GM12878 (cell line): ENCODE measurements around the gene PTPN2. TPM values are rescaled to one million over a fixed set of nuclear protein-coding genes. Genes with fewer than 3 reads are reported as not detected.

Experiments
- ATAC-seq: fragments of 200-7000 bp; cut with Tn5 transposase; 3 replicates; pipeline ENCODE4 v1.9.1; 2020; ENCODE audit warnings: mild to moderate bottlenecking, moderate library complexity
- BruUV-seq: library from RNA; stranded (reverse); fragments of 400-500 nt; replicated peaks from 2 replicates; lab custom pipeline; 2021; lab: Mats Ljungman, UMichigan
- CTCF ChIA-PET: fragments of 300-600 bp; sonication (Branson Sonifier 250); formaldehyde crosslinking; extraction: SDS; loops from one replicate; lab custom pipeline; 2021; ENCODE audit warnings: inconsistent platforms; lab: Yijun Ruan, JAX
- POLR2A ChIA-PET: fragments of 350-600 bp; formaldehyde crosslinking; extraction: SDS; loops from one replicate; lab custom pipeline; 2021; ENCODE audit warnings: inconsistent platforms; lab: Charles Lee
- RAD21 ChIA-PET: fragments of 300-600 bp; sonication (Branson Sonifier 250); formaldehyde crosslinking; loops from one replicate; lab custom pipeline; 2023; ENCODE audit warnings: antibody characterized with exemption; ENCODE audit not compliant: unreplicated experiment; lab: Charles Lee
- SMC1A ChIA-PET: fragments of 300-600 bp; sonication (Branson Sonifier 250); formaldehyde crosslinking; loops from one replicate; lab custom pipeline; 2023; ENCODE audit not compliant: unreplicated experiment, uncharacterized antibody; lab: Charles Lee
- DNase-seq: peaks from one replicate; pipeline ENCODE4 v3.0.0-alpha.2; 2011; ENCODE audit warnings: low read depth, low spot score
- FAIRE-seq: peaks from 3 replicates; lab custom pipeline; 2011; peaks lifted over from hg19 to GRCh38; lab: Jason Lieb, UNC
- H2AFZ ChIP-seq: 2 replicates; pipeline ENCODE4 v1.6.0; 2011; ENCODE audit warnings: low read depth, low read length, control low read depth; ENCODE audit not compliant: control insufficient read depth
- H3K27ac ChIP-seq: 2 replicates; pipeline ENCODE4 v1.5.1; 2011; ENCODE audit warnings: control low read depth; ENCODE audit not compliant: control insufficient read depth, insufficient read depth
- H3K27me3 ChIP-seq, 2 experiments: replicated peaks in 1 of 2; 2 replicates each; pipeline versions ENCODE4 v1.6.0 to v1.6.1; 2011; ENCODE audit warnings: low read length in 1 of 2; ENCODE audit not compliant: control insufficient read depth in 2 of 2, insufficient read depth in 2 of 2
- H3K36me3 ChIP-seq, 2 experiments: 2 replicates each; pipeline ENCODE4 v1.5.1; 2011; ENCODE audit warnings: low read length in 1 of 2; ENCODE audit not compliant: control insufficient read depth in 2 of 2, insufficient read depth in 2 of 2
- H3K4me1 ChIP-seq: 2 replicates; pipeline ENCODE4 v1.6.1; 2011; ENCODE audit warnings: mild to moderate bottlenecking, low read length, moderate library complexity, mixed read lengths; ENCODE audit not compliant: control insufficient read depth, insufficient read depth
- H3K4me2 ChIP-seq: 2 replicates; pipeline ENCODE4 v1.6.0; 2011; ENCODE audit warnings: control low read depth; ENCODE audit not compliant: control insufficient read depth, insufficient read depth
- H3K4me3 ChIP-seq: fragments of 200-600 bp; sonication (generic); 2 replicates; pipeline ENCODE4 v1.5.1; 2016
- H3K79me2 ChIP-seq: 2 replicates; pipeline ENCODE4 v1.6.0; 2011; ENCODE audit warnings: low read length; ENCODE audit not compliant: control insufficient read depth, insufficient read depth
- H3K9ac ChIP-seq: 2 replicates; pipeline ENCODE4 v1.8.0; 2011; ENCODE audit warnings: low read length, control low read depth, mixed read lengths; ENCODE audit not compliant: control insufficient read depth, insufficient read depth
- H3K9me3 ChIP-seq: replicated peaks from 3 replicates; pipeline ENCODE4 v1.5.1; 2011; ENCODE audit warnings: mild to moderate bottlenecking, low read length; ENCODE audit not compliant: control insufficient read depth, insufficient read depth
- H4K20me1 ChIP-seq: 2 replicates; pipeline ENCODE4 v1.6.0; 2011; ENCODE audit not compliant: control insufficient read depth, insufficient read depth
- BHLHE40 ChIP-seq, 2 experiments: fragments of 450-650 bp in 1 of 2; IDR thresholded peaks; 2 replicates each; pipeline ENCODE4 v1.6.1; 2011 to 2017; ENCODE audit warnings: low read depth in 2 of 2, borderline replicate concordance in 1 of 2, improper control_type of control experiment in 1 of 2, low read length in 1 of 2, mild to moderate bottlenecking in 1 of 2
- BMI1 ChIP-seq: fragments of 450-650 bp; IDR thresholded peaks from 2 replicates; pipeline ENCODE4 v1.6.1; 2016; ENCODE audit warnings: mild to moderate bottlenecking, moderate library complexity, borderline replicate concordance
- EGR1 ChIP-seq, 2 experiments: IDR thresholded peaks; 1 replicate in 1 of 2; 2 replicates in 1 of 2; pipeline ENCODE4 v1.6.1; 2011 to 2012; ENCODE audit warnings: low read depth in 2 of 2, low read length in 2 of 2, borderline replicate concordance in 1 of 2, mild to moderate bottlenecking in 1 of 2, moderate library complexity in 1 of 2
- HDAC6 ChIP-seq: fragments of 200-600 bp; sonication (generic); IDR thresholded peaks from one replicate; pipeline ENCODE4 v1.8.0; 2017; ENCODE audit warnings: antibody characterized with exemption; ENCODE audit not compliant: unreplicated experiment
- MXI1 ChIP-seq: fragments of 150-350 bp; IDR thresholded peaks from 2 replicates; pipeline ENCODE4 v1.6.1; 2011; ENCODE audit warnings: low read depth, mild to moderate bottlenecking, inconsistent platforms, low read length, improper control_type of control experiment
- NR2F1 ChIP-seq: fragments of 450-650 bp; conservative IDR thresholded peaks from 2 replicates; pipeline ENCODE4 v1.6.1; 2017; ENCODE audit warnings: mild to moderate bottlenecking
- PAX8 ChIP-seq: fragments of 450-650 bp; IDR thresholded peaks from 2 replicates; pipeline ENCODE4 v1.6.1; 2017; ENCODE audit warnings: mild to moderate bottlenecking, moderate library complexity
- SPI1 ChIP-seq: IDR thresholded peaks from 2 replicates; pipeline ENCODE4 v1.6.1; 2011; ENCODE audit warnings: low read depth, mild to moderate bottlenecking, low read length, moderate library complexity, borderline replicate concordance; ENCODE audit not compliant: insufficient read depth
- SREBF1 ChIP-seq: IDR thresholded peaks from 2 replicates; pipeline ENCODE4 v1.6.1; 2012; ENCODE audit warnings: mild to moderate bottlenecking, low read length
- STAT3 ChIP-seq: IDR thresholded peaks from 2 replicates; pipeline ENCODE4 v1.6.1; 2011; ENCODE audit warnings: low read depth, low read length, improper control_type of control experiment
- ZBTB33 ChIP-seq: fragments of 450-650 bp; IDR thresholded peaks from 2 replicates; pipeline ENCODE4 v1.6.1; 2017; ENCODE audit warnings: mild to moderate bottlenecking
- ZNF384 ChIP-seq: IDR thresholded peaks from 2 replicates; pipeline ENCODE4 v1.6.1; 2012; ENCODE audit warnings: low read depth, mild to moderate bottlenecking, low read length, improper control_type of control experiment, borderline replicate concordance
- WGBS: methylation state at CpG from one replicate; pipeline ENCODE4 v1.1.6; 2016; ENCODE audit warnings: low lambda C conversion rate; ENCODE audit not compliant: insufficient replicate concordance, insufficient coverage; ENCODE audit errors: missing lambda C conversion rate; 5-methylcytosine and 5-hydroxymethylcytosine counted together
- in situ Hi-C: fragments of 300-500 bp; cut with MboI; formaldehyde crosslinking; loops from 9 replicates; pipeline ENCODE4 v1.14.3; 2018; ENCODE audit warnings: mixed read lengths
- intact Hi-C: fragments of 100-400 bp; cut with micrococcal nuclease; formaldehyde crosslinking; loops from one replicate; pipeline ENCODE4 v1.14.2; 2022; ENCODE audit not compliant: unreplicated experiment
- polyA plus RNA-seq, 11 experiments: library from polyadenylated mRNA; depleted of rRNA in 4 of 11; unstranded in 6 of 11; stranded (reverse) in 5 of 11; fragments of >200 nt; fragmentation: Nextera tagmentation in 4 of 11; fragmentation: Illumina TruSeq in 1 of 11; extraction: Ambion mirVana in 4 of 11; extraction: Trizol in 1 of 11; gene quantifications; 1 replicate in 1 of 11; 2 replicates in 10 of 11; pipeline versions ENCODE4 v1.2.1 to v1.2.3, GENCODE V29; 2011 to 2016; ENCODE audit warnings: inconsistent platforms in 2 of 11, missing spikeins in 2 of 11, low read depth in 1 of 11
- total RNA-seq, 4 experiments: library from RNA; depleted of rRNA in 3 of 4; stranded (reverse); fragments of >200 nt in 3 of 4; fragmentation: Illumina TruSeq in 1 of 4; extraction: Trizol in 1 of 4; gene quantifications; 2 replicates each; pipeline versions ENCODE4 v1.2.1 to v1.2.3, GENCODE V29; 2013 to 2021
- TF ChIP-seq, protein P1 (sequence below): fragments of 150-350 bp; IDR thresholded peaks from 2 replicates; pipeline ENCODE4 v1.6.1; 2014; ENCODE audit warnings: mild to moderate bottlenecking, low read depth, low read length
- TF ChIP-seq, protein P2 (sequence below): fragments of 450-650 bp; IDR thresholded peaks from 2 replicates; pipeline ENCODE4 v1.6.1; 2017; ENCODE audit warnings: mild to moderate bottlenecking, moderate library complexity

Gene PTPN2
- total and polyA plus RNA-seq, 10 of the 15 experiments (the other 5 are each of a cell fraction or from before 2014, with no cell fraction given): 46.5 to 86.7 (median 64.6) TPM

DNA sequence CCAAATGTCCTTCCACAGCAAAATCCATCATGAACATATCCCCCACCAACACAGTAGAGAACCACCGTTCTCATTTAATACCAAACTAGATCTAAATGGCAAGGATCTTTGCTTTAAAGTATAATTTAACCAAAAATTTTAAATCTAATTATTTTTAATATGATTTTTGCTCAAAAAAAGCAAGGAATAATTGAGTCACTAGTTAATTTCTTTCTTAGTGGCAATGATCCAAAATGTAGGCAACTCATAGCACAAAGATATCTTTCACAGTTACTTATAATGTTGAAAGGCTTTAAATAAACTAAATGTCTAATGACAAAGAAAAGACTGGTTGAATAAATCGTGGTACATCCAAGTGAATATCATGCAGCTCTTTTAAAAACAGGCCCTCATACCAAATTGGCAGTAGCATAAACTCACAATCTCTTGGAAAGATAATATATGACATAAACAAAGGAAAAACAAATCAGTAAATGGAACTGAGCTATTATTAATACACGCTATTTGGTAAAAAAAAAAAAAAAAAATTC lies 20.3 kb downstream of the PTPN2 start (continued):
- TF ChIP-seq HDAC6 (no peak), BHLHE40 (IDR thresholded peaks at IDR 0.05; ENCODE audit: borderline replicate concordance in 1 of 2, low read depth in 2 of 2, low read length in 1 of 2) (no peak), STAT3 (no peak), BMI1 (no peak)

- CTCF ChIA-PET: interaction anchor here (0.5 to 1.7 kb wide), 6 partner anchors 10 to 148 kb away, joined by 3 to 9 read pairs (median 4); no protein-coding TSS in a partner anchor
- DNase-seq: no peak
- no peak overlapping the region for H3K27ac ChIP-seq
- H3K9me3 ChIP-seq: no peaks in the 10 kb centered on the region; the same call in 2 of the 3 replicates
- no peak overlapping the region for H3K4me3 ChIP-seq
- SMC1A ChIA-PET: interaction anchor here (0.8 to 10.4 kb wide), 11 partner anchors 9 to 102 kb away, joined by 3 to 95 read pairs (median 5); partner anchors contain the start of gene PTPN2
- WGBS: 100% methylated on average over 2 of the region's 2 CpGs
- H3K79me2 ChIP-seq: peaks cover 63% of the 10 kb centered on the region
- FAIRE-seq: no peak
- no peak overlapping the region for H2AFZ ChIP-seq
- intact Hi-C loops: no loop called here
- ATAC-seq: peak; percentile 15; the same call in 2 of the 3 replicates
- POLR2A ChIA-PET: interaction anchor here (0.6 to 2.2 kb wide), 6 partner anchors 10 to 62 kb away, joined by 3 to 14 read pairs (median 6); partner anchors contain the start of gene PTPN2
- no TSS peak for BruUV-seq
- RAD21 ChIA-PET: interaction anchor here (1.0 to 1.9 kb wide), 3 partner anchors 16 to 25 kb away, joined by 3 to 4 read pairs (median 4); no protein-coding TSS in a partner anchor
- in situ Hi-C loops: no loop called here
- H4K20me1 ChIP-seq: no peaks in the 10 kb centered on the region
- H3K36me3 ChIP-seq: peaks cover 2 to 3% of the 10 kb centered on the region in 2 experiments; a peak in 1 of 4 replicates
- H3K4me2 ChIP-seq: no peak overlapping the region
- H3K4me1 ChIP-seq: peaks cover 33% of the 10 kb centered on the region
- no peak overlapping the region for H3K9ac ChIP-seq
- H3K27me3 ChIP-seq: no peaks in the 10 kb centered on the region
- TF ChIP-seq ZBTB33 (no peak), MXI1 (no peak), ZNF384 (no peak), SPI1 (no peak), NR2F1 (no peak), PAX8 (no peak), EGR1 (IDR thresholded peaks at IDR 0.05; ENCODE audit: borderline replicate concordance in 1 of 2, low read depth in 2 of 2, low read length in 2 of 2) (no peak), SREBF1 (no peak)
- TF ChIP-seq, protein P1, sequence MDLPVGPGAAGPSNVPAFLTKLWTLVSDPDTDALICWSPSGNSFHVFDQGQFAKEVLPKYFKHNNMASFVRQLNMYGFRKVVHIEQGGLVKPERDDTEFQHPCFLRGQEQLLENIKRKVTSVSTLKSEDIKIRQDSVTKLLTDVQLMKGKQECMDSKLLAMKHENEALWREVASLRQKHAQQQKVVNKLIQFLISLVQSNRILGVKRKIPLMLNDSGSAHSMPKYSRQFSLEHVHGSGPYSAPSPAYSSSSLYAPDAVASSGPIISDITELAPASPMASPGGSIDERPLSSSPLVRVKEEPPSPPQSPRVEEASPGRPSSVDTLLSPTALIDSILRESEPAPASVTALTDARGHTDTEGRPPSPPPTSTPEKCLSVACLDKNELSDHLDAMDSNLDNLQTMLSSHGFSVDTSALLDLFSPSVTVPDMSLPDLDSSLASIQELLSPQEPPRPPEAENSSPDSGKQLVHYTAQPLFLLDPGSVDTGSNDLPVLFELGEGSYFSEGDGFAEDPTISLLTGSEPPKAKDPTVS: no peak
- TF ChIP-seq, protein P2, sequence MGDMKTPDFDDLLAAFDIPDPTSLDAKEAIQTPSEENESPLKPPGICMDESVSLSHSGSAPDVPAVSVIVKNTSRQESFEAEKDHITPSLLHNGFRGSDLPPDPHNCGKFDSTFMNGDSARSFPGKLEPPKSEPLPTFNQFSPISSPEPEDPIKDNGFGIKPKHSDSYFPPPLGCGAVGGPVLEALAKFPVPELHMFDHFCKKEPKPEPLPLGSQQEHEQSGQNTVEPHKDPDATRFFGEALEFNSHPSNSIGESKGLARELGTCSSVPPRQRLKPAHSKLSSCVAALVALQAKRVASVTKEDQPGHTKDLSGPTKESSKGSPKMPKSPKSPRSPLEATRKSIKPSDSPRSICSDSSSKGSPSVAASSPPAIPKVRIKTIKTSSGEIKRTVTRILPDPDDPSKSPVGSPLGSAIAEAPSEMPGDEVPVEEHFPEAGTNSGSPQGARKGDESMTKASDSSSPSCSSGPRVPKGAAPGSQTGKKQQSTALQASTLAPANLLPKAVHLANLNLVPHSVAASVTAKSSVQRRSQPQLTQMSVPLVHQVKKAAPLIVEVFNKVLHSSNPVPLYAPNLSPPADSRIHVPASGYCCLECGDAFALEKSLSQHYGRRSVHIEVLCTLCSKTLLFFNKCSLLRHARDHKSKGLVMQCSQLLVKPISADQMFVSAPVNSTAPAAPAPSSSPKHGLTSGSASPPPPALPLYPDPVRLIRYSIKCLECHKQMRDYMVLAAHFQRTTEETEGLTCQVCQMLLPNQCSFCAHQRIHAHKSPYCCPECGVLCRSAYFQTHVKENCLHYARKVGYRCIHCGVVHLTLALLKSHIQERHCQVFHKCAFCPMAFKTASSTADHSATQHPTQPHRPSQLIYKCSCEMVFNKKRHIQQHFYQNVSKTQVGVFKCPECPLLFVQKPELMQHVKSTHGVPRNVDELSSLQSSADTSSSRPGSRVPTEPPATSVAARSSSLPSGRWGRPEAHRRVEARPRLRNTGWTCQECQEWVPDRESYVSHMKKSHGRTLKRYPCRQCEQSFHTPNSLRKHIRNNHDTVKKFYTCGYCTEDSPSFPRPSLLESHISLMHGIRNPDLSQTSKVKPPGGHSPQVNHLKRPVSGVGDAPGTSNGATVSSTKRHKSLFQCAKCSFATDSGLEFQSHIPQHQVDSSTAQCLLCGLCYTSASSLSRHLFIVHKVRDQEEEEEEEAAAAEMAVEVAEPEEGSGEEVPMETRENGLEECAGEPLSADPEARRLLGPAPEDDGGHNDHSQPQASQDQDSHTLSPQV: no peak
These were observed 21.1 kb downstream of the PTPN2 start for GRCh38 chr18:12862874-12863482.
